Astrocyte of the cerebellum (primary cell): ENCODE data around the gene SAV1.
A peak's percentile ranks its signal among the peaks of the same experiment; 100 is the strongest.
"Not testable (repeated sequence)": the region's sequence is repeated elsewhere in the genome, so short reads cannot be mapped to it uniquely, and the experiment has no call there.

Source experiments
- DNase-seq: peaks from one replicate; pipeline ENCODE4 v3.0.0-alpha.2; 2011; ENCODE audit warnings: low read depth
- H3K4me3 ChIP-seq: 2 replicates; pipeline ENCODE4 v1.5.1; 2011; ENCODE audit warnings: mild to moderate bottlenecking, low read depth, low read length, moderate library complexity
- in situ Hi-C: cut with HindIII; loops from 2 replicates; pipeline ENCODE4 v1.10.0; 2017; ENCODE audit warnings: low sequenced_read_pairs
- TF ChIP-seq, protein P1 (sequence below): IDR thresholded peaks from 2 replicates; pipeline ENCODE4 v1.5.1; 2012; ENCODE audit warnings: low read length, low read depth, moderate library complexity, mild to moderate bottlenecking; ENCODE audit errors: missing control alignments

The SAV1 gene

GRCh38 chr14:50667684-50667995, 466 bp downstream of the SAV1 start:
- H3K4me3 ChIP-seq: peak overlapping the region; percentile 88
- in situ Hi-C loops: no loop called here
- no peak for DNase-seq
- TF ChIP-seq, protein P1, sequence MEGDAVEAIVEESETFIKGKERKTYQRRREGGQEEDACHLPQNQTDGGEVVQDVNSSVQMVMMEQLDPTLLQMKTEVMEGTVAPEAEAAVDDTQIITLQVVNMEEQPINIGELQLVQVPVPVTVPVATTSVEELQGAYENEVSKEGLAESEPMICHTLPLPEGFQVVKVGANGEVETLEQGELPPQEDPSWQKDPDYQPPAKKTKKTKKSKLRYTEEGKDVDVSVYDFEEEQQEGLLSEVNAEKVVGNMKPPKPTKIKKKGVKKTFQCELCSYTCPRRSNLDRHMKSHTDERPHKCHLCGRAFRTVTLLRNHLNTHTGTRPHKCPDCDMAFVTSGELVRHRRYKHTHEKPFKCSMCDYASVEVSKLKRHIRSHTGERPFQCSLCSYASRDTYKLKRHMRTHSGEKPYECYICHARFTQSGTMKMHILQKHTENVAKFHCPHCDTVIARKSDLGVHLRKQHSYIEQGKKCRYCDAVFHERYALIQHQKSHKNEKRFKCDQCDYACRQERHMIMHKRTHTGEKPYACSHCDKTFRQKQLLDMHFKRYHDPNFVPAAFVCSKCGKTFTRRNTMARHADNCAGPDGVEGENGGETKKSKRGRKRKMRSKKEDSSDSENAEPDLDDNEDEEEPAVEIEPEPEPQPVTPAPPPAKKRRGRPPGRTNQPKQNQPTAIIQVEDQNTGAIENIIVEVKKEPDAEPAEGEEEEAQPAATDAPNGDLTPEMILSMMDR: no peak

- TF ChIP-seq, protein P1: no peak
- peak; percentile 42 for DNase-seq
- peak overlapping the region; percentile 88 for H3K4me3 ChIP-seq
Observed at GRCh38 chr14:50666772-50667683, 1.1 kb downstream of the SAV1 start.

DNA sequence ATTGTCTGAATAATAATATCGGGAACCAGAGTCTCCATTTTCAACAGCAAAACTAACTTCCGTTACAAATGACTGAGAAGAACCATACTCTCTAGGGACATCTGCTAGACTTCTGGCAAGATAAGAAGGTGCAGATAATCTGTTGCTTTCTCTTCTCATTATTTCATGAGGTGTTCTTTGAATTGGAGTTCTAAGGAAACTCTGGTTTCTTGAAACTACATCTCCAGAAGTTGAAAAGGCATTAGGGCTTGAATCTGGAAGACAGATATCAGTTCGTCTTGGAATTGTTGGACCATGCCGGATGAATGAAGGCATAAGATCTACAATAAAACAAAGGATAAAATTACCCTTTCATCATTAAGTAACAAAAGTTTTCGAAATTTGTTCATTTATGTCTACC, 2.8 kb downstream of the SAV1 start:
- in situ Hi-C loops, H3K4me3 ChIP-seq, DNase-seq: not testable (repeated sequence)

More at GRCh38 chr14:50666772-50667683, 1.1 kb downstream of the SAV1 start:
- in situ Hi-C loops: no loop called here

DNA sequence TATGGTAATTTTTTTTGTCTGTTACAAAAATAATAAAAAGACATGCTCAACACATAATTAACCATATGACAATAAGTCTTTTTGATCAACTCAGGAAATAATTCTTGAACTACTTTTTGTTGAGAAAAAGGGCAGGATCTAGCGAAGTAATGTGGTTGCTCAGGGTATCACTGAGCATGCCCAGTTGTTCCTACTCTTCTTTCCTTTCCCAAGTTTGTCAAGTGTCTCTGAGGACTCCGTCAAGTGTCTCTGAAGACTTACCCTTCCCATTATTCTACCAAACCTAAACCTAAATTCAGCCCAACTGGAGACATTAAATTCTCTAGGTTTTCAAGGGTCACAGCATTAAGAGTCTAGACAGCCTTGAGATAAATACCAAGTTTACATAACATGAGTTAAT, 3.5 kb downstream of the SAV1 start:
- DNase-seq, in situ Hi-C loops, H3K4me3 ChIP-seq: not testable (repeated sequence)

DNA sequence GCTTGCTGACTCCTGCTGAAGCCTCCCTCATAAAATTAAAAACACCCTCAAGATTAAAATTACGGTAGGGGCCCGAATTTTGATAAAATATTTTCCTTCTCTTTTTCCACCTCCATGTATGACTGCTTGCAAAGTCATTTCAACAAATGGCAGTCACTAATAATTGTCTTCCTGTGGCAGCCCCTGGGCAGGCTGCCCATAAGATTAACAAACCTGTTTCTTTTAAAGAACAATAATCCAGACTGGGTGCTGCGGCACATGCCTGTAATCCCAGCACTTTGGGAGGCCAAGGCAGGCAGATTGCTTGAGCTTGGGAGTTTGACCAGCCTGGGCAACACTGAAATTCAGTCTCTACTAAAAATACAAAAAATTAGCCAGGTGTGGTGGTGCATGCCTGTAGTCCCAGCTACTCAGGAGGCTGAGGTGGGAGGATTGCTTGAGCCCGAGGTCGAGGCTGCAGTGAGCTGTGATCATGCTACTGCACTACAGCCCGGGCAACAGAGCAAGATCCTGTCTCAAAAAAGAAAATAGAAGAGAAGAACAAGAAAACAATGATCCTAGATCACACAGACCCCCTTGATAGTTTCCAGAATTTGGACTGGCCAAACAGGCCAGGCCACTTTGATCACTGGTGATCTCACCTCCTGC, 8.7 kb downstream of the SAV1 start:
- TF ChIP-seq, protein P1: no peak
- no peak for DNase-seq
- no peak overlapping the region for H3K4me3 ChIP-seq
- in situ Hi-C loops: no loop called here

DNA sequence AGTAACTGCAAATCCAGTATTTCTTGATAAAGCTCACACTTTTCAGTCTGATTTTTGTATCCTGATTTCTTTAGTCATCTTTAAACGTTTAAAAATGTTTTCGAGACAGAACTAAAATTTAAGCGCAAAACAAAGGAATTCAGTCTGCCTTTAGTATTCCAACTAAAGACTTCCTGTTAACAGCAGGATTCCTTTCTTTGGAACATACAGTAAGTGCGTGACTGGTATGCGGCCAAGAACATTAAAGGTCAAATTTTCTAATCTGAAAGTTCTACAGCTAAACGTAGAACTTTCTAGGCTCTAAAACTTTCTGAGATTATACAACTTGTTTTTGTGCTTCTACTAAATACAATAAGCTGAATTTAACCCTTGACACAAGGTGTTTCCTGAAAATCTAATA, 9.9 kb downstream of the SAV1 start:
- peak; percentile 65 for DNase-seq
- in situ Hi-C loops: no loop called here
- no peak overlapping the region for H3K4me3 ChIP-seq
- TF ChIP-seq, protein P1: no peak

DNA sequence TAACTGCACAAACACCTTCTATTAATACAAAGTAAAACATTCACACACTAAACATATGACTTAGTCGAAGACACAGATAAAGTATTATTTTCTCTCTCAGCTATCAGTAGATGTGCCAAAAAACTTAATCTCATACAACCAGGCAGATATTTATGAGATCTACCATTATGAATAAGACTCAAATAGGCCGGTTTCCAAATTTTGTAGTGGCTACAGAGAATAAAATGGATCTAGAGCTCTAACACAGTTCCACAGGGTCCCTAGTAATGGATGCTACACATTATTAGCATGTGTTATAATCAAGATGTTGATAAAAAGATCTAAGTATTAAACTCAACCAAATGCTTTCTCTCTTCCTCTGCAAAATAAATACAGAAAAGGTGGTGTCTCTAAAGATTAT, 10.4 kb downstream of the SAV1 start:
- H3K4me3 ChIP-seq: no peak overlapping the region
- in situ Hi-C loops: no loop called here
- TF ChIP-seq, protein P1: no peak
- DNase-seq: no peak
